ENCODE measurements around the gene RASA3.

The RASA3 gene

GRCh38 chr13:114067381-114067885 lies 65.0 kb downstream of the RASA3 start:
- no peak for TF ChIP-seq CTCF (IDR thresholded peaks at IDR 0.05; ENCODE audit: poor library complexity, severe bottlenecking)
- Histone ChIP-seq H3K4me3 (ENCODE audit: severe bottlenecking) (no peak overlapping the region), H3K36me3 (ENCODE audit: low read depth) (no peaks in the 10 kb centered on the region), H3K4me1 (ENCODE audit: insufficient read depth, poor library complexity, severe bottlenecking) (peaks cover 34% of the 10 kb centered on the region), H3K27ac (ENCODE audit: poor library complexity, severe bottlenecking) (peak overlapping the region; percentile 99), H3K9me3 (ENCODE audit: severe bottlenecking) (no peaks in the 10 kb centered on the region), H3K27me3 (ENCODE audit: insufficient read depth, poor library complexity, severe bottlenecking) (no peaks in the 10 kb centered on the region)
- DNase-seq (ENCODE audit: low spot score) (no peak), ATAC-seq (ENCODE audit: low read depth) (no peak)

- Histone ChIP-seq H3K36me3 (ENCODE audit: low read depth) (no peaks in the 10 kb centered on the region), H3K27me3 (ENCODE audit: insufficient read depth, poor library complexity, severe bottlenecking) (no peaks in the 10 kb centered on the region), H3K9me3 (ENCODE audit: severe bottlenecking) (no peaks in the 10 kb centered on the region), H3K27ac (ENCODE audit: poor library complexity, severe bottlenecking) (peak overlapping the region; percentile 99), H3K4me1 (ENCODE audit: insufficient read depth, poor library complexity, severe bottlenecking) (peaks cover 34% of the 10 kb centered on the region), H3K4me3 (ENCODE audit: severe bottlenecking) (no peak overlapping the region)
- DNase-seq (ENCODE audit: low spot score): no peak
- no peak for TF ChIP-seq CTCF (IDR thresholded peaks at IDR 0.05; ENCODE audit: poor library complexity, severe bottlenecking)
- ATAC-seq (ENCODE audit: low read depth): no peak
These were observed 65.5 kb downstream of the RASA3 start for GRCh38 chr13:114066956-114067355.

- Histone ChIP-seq H3K9me3 (ENCODE audit: severe bottlenecking) (no peaks in the 10 kb centered on the region), H3K36me3 (ENCODE audit: low read depth) (no peaks in the 10 kb centered on the region), H3K4me3 (ENCODE audit: severe bottlenecking) (no peak overlapping the region), H3K4me1 (ENCODE audit: insufficient read depth, poor library complexity, severe bottlenecking) (peaks cover 34% of the 10 kb centered on the region), H3K27me3 (ENCODE audit: insufficient read depth, poor library complexity, severe bottlenecking) (no peaks in the 10 kb centered on the region), H3K27ac (ENCODE audit: poor library complexity, severe bottlenecking) (peak overlapping the region; percentile 99)
- DNase-seq (ENCODE audit: low spot score): no peak
- ATAC-seq (ENCODE audit: low read depth): no peak
- no peak for TF ChIP-seq CTCF (IDR thresholded peaks at IDR 0.05; ENCODE audit: poor library complexity, severe bottlenecking)
These were observed 66.3 kb downstream of the RASA3 start for GRCh38 chr13:114065926-114066774.

DNA sequence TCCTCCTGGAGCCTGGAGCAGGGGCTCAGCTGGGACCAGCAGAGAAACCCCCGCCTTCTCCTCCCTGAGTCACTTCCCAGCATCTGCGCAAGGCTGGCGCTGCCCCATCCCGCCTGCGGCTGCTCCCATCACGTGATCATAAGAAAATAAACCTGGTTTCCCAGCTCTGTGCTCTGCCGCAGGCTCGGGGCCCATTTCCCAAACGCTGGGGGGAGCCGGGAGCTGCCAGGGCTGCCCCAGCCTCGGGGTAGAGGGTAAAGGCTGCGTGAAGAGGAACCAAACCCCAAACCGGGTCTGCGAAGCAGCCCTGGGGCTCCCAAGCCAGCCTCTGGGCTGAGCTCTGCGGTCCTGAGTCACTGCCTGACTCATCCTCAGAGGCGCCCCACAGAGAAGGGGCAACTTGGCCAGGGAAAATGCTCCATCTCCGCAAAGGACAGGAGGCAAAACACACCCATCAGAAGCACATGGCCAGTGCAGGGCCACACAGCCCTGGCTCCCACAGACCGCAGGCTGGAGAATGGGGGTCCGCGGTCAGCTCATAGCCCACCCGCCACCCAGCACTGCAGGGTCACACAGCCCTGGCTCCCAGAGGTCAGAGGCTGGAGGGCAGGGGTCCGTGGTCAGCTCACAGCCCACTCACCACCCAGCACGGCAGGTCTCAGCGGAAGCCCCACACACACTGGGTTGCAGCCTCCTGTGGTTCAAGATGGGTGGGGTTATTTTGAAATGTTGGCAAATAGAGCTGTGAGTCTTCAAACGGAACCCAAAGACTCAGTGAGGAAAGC lies 67.1 kb downstream of the RASA3 start:
- H3K36me3 ChIP-seq (ENCODE audit: low read depth): no peaks in the 10 kb centered on the region
- peaks cover 34% of the 10 kb centered on the region for H3K4me1 ChIP-seq (ENCODE audit: insufficient read depth, poor library complexity, severe bottlenecking)
- H3K27ac ChIP-seq (ENCODE audit: poor library complexity, severe bottlenecking): peak overlapping the region; percentile 99
- H3K27me3 ChIP-seq (ENCODE audit: insufficient read depth, poor library complexity, severe bottlenecking): no peaks in the 10 kb centered on the region
- TF ChIP-seq CTCF (IDR thresholded peaks at IDR 0.05; ENCODE audit: poor library complexity, severe bottlenecking): peak; percentile 40
- H3K9me3 ChIP-seq (ENCODE audit: severe bottlenecking): no peaks in the 10 kb centered on the region
- peak; percentile 95 for DNase-seq (ENCODE audit: low spot score)
- no peak overlapping the region for H3K4me3 ChIP-seq (ENCODE audit: severe bottlenecking)
- ATAC-seq (ENCODE audit: low read depth): peak; percentile 93

Measured in RWPE2 (cell line).